Camera-type eye (tissue), 1 donor: Measurements from ENCODE around the gene ERP44. TPM values are rescaled to one million over a fixed set of nuclear protein-coding genes. Genes with fewer than 3 reads are reported as not detected.

Source experiments
- total RNA-seq: library from RNA; depleted of rRNA; stranded (reverse); fragments of >200 nt; gene quantifications from one replicate; pipeline ENCODE4 v1.2.3, GENCODE V29; 2014

The ERP44 gene
- 26.5 TPM for total RNA-seq

GRCh38 chr9:100098887-100099721 lies at the start of gene ERP44, which contains the start of gene INVS:
Gene ERP44, minus strand, starts transcription at chr9:100099000. Its CDS starts 160 bp downstream, at chr9:100098840.
Gene INVS, plus strand, starts transcription at chr9:100099243. Its CDS starts 5,279 bp downstream, at chr9:100104522.

Other genes starting within 250 kb of the ERP44 start
- gene STX17, start 192.3 kb downstream of the ERP44 start, total RNA-seq = 44.3 TPM
- gene INVS, start 243 bp upstream of the ERP44 start, total RNA-seq = 56.1 TPM